Activated T-cell treated with anti-CD3 and anti-CD28 coated beads, Interleukin-2, amount 50 U/mL, for 4 hours (primary cell): ENCODE measurements around the gene TJAP1. TPM values are rescaled to one million over a fixed set of nuclear protein-coding genes. Genes with fewer than 3 reads are reported as not detected.

ENCODE experiments used
- ATAC-seq, 2 donors: fragments of 200-7000 bp; cut with Tn5 transposase; one replicate each; pipeline ENCODE4 v1.10.0; 2021
- DNase-seq: peaks from one replicate; pipeline ENCODE4 v3.0.0-alpha.2; 2020
- H3K27me3 Mint-ChIP-seq: one replicate; pipeline ENCODE4 v1.8.0; 2021; ENCODE audit warnings: low read depth, mixed read lengths
- H3K36me3 Mint-ChIP-seq: one replicate; pipeline ENCODE4 v1.8.0; 2022; ENCODE audit warnings: mixed read lengths; ENCODE audit not compliant: insufficient read depth
- H3K4me1 Mint-ChIP-seq: one replicate; pipeline ENCODE4 v1.8.0; 2021; ENCODE audit warnings: low read depth, mixed read lengths
- H3K4me3 Mint-ChIP-seq: one replicate; pipeline ENCODE4 v1.8.0; 2021; ENCODE audit warnings: mild to moderate bottlenecking, moderate library complexity, mixed read lengths
- H3K9me3 Mint-ChIP-seq: one replicate; pipeline ENCODE4 v1.8.0; 2021; ENCODE audit warnings: mixed read lengths
- total RNA-seq, 3 donors: library from RNA; stranded (reverse); gene quantifications; one replicate each; pipeline ENCODE4 v1.2.1, GENCODE V29; 2021

Gene TJAP1
- total RNA-seq, 3 donors from 2014 or later, result 45.5 to 52.8 (median 46.2) TPM

GRCh38 chr6:43481075-43481474 is 3.7 kb downstream of the TJAP1 start:
- Mint-ChIP-seq H3K4me3 (no peak overlapping the region), H3K27me3 (no peaks in the 10 kb centered on the region), H3K9me3 (no peaks in the 10 kb centered on the region), H3K36me3 (peaks cover 11% of the 10 kb centered on the region), H3K4me1 (peaks cover 48% of the 10 kb centered on the region)
- ATAC-seq (no peak), DNase-seq (no peak)

GRCh38 chr6:43481591-43482236 is 4.3 kb downstream of the TJAP1 start:
- no peak for DNase-seq
- H3K4me1 Mint-ChIP-seq, result peaks cover 45% of the 10 kb centered on the region
- peak overlapping the region; percentile 17 for H3K4me3 Mint-ChIP-seq
- H3K27me3 Mint-ChIP-seq, result no peaks in the 10 kb centered on the region
- H3K36me3 Mint-ChIP-seq, result peaks cover 13% of the 10 kb centered on the region
- H3K9me3 Mint-ChIP-seq, result no peaks in the 10 kb centered on the region
- ATAC-seq, result no peak

GRCh38 chr6:43488667-43489276 is 11.4 kb downstream of the TJAP1 start:
- Mint-ChIP-seq H3K9me3 (no peaks in the 10 kb centered on the region), H3K4me3 (no peak overlapping the region), H3K36me3 (peaks cover 7% of the 10 kb centered on the region), H3K4me1 (peaks cover 13% of the 10 kb centered on the region), H3K27me3 (no peaks in the 10 kb centered on the region)
- DNase-seq (no peak), ATAC-seq (no peak)

GRCh38 chr6:43489277-43490072 is 12.1 kb downstream of the TJAP1 start:
- H3K4me1 Mint-ChIP-seq, result peaks cover 19% of the 10 kb centered on the region
- no peak for ATAC-seq

GRCh38 chr6:43490523-43490939 is 13.2 kb downstream of the TJAP1 start:
- ATAC-seq (no peak), DNase-seq (no peak)
- H3K4me3 Mint-ChIP-seq, result no peak overlapping the region
- H3K9me3 Mint-ChIP-seq, result no peaks in the 10 kb centered on the region
- H3K4me1 Mint-ChIP-seq, result peaks cover 30% of the 10 kb centered on the region
- peaks cover 7% of the 10 kb centered on the region for H3K36me3 Mint-ChIP-seq
- no peaks in the 10 kb centered on the region for H3K27me3 Mint-ChIP-seq

More at GRCh38 chr6:43489277-43490072, 12.1 kb downstream of the TJAP1 start:
- H3K4me3 Mint-ChIP-seq, result no peak overlapping the region
- no peaks in the 10 kb centered on the region for H3K27me3 Mint-ChIP-seq
- H3K36me3 Mint-ChIP-seq, result peaks cover 7% of the 10 kb centered on the region
- no peak for DNase-seq
- H3K9me3 Mint-ChIP-seq, result no peaks in the 10 kb centered on the region

- Mint-ChIP-seq H3K9me3 (no peaks in the 10 kb centered on the region), H3K4me3 (no peak overlapping the region), H3K36me3 (peaks cover 4% of the 10 kb centered on the region), H3K27me3 (no peaks in the 10 kb centered on the region), H3K4me1 (peaks cover 33% of the 10 kb centered on the region)
- DNase-seq (no peak), ATAC-seq (no peak)
Measured at GRCh38 chr6:43491750-43492661, 14.6 kb downstream of the TJAP1 start.

- Mint-ChIP-seq H3K4me3 (no peak overlapping the region), H3K27me3 (no peaks in the 10 kb centered on the region), H3K9me3 (no peaks in the 10 kb centered on the region), H3K36me3 (peaks cover 4% of the 10 kb centered on the region), H3K4me1 (peaks cover 33% of the 10 kb centered on the region)
- ATAC-seq (no peak), DNase-seq (no peak)
Measured at GRCh38 chr6:43492673-43493072, 15.3 kb downstream of the TJAP1 start.

- H3K4me1 Mint-ChIP-seq, result peaks cover 33% of the 10 kb centered on the region
Measured at GRCh38 chr6:43493230-43493629, 15.9 kb downstream of the TJAP1 start.

GRCh38 chr6:43493833-43494232 is 16.5 kb downstream of the TJAP1 start:
- Mint-ChIP-seq H3K27me3 (no peaks in the 10 kb centered on the region), H3K36me3 (peaks cover 4% of the 10 kb centered on the region), H3K4me3 (no peak overlapping the region), H3K9me3 (no peaks in the 10 kb centered on the region), H3K4me1 (peaks cover 33% of the 10 kb centered on the region)
- ATAC-seq (no peak), DNase-seq (no peak)

More at GRCh38 chr6:43493230-43493629, 15.9 kb downstream of the TJAP1 start:
- no peak for DNase-seq
- Mint-ChIP-seq H3K4me3 (no peak overlapping the region), H3K36me3 (peaks cover 4% of the 10 kb centered on the region), H3K27me3 (no peaks in the 10 kb centered on the region), H3K9me3 (no peaks in the 10 kb centered on the region)
- ATAC-seq, result no peak

- no peak overlapping the region for H3K4me3 Mint-ChIP-seq
- H3K9me3 Mint-ChIP-seq, result no peaks in the 10 kb centered on the region
- peaks cover 4% of the 10 kb centered on the region for H3K36me3 Mint-ChIP-seq
- H3K27me3 Mint-ChIP-seq, result no peaks in the 10 kb centered on the region
- DNase-seq (no peak), ATAC-seq (no peak)
- H3K4me1 Mint-ChIP-seq, result peaks cover 31% of the 10 kb centered on the region
Measured at GRCh38 chr6:43494321-43494720, 17.0 kb downstream of the TJAP1 start.

GRCh38 chr6:43494766-43495165 is 17.4 kb downstream of the TJAP1 start:
- H3K9me3 Mint-ChIP-seq, result no peaks in the 10 kb centered on the region
- H3K4me3 Mint-ChIP-seq, result no peak overlapping the region
- DNase-seq (no peak), ATAC-seq (no peak)
- H3K27me3 Mint-ChIP-seq, result no peaks in the 10 kb centered on the region
- peaks cover 31% of the 10 kb centered on the region for H3K4me1 Mint-ChIP-seq
- peaks cover 8% of the 10 kb centered on the region for H3K36me3 Mint-ChIP-seq

- Mint-ChIP-seq H3K27me3 (no peaks in the 10 kb centered on the region), H3K36me3 (peaks cover 6% of the 10 kb centered on the region), H3K4me3 (no peak overlapping the region), H3K4me1 (peaks cover 27% of the 10 kb centered on the region), H3K9me3 (no peaks in the 10 kb centered on the region)
- peak in 1 of 2 donors; percentile 41 for ATAC-seq
- no peak for DNase-seq
Measured at GRCh38 chr6:43495409-43495941, 18.1 kb downstream of the TJAP1 start.

GRCh38 chr6:43496370-43497128 is 19.2 kb downstream of the TJAP1 start:
- no peak for ATAC-seq
- Mint-ChIP-seq H3K27me3 (no peaks in the 10 kb centered on the region), H3K4me1 (peaks cover 27% of the 10 kb centered on the region), H3K9me3 (no peaks in the 10 kb centered on the region), H3K36me3 (peaks cover 9% of the 10 kb centered on the region), H3K4me3 (no peak overlapping the region)
- DNase-seq, result no peak
